ENCODE measurements around the gene MAST2. TPM values are rescaled to one million over a fixed set of nuclear protein-coding genes. Genes with fewer than 3 reads are reported as not detected.

Gene MAST2
- total RNA-seq, 2 donors from 2014 or later = 25.2 to 81.3 TPM

DNA sequence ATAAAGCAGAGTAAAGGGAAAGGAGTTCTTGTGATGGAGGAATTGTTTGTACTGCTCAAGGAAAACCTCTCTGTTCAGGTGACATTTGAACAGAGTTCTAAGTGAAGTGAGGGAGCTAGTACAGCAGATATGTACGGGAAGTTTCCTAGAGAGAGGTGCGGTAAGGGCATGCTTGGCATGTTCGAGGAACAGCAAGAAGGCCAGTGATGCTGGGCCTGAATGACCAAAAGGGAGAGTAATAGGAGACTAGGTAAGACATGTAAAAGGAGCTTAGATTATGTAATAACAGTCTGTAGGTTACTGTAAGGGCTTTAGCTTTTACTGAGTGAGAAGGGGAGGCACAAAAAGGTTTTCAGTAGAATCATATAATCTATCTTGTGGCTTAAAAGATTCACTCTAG is 265.1 kb downstream of the MAST2 start:
- H3K27ac ChIP-seq = no peak overlapping the region
- H3K27me3 ChIP-seq (replicated peaks; ENCODE audit: insufficient read depth) = no peaks in the 10 kb centered on the region
- TF ChIP-seq POLR2AphosphoS5 (IDR thresholded peaks at IDR 0.05) (no peak), POLR2A (IDR thresholded peaks at IDR 0.05) (no peak)
- TF ChIP-seq, protein P1, sequence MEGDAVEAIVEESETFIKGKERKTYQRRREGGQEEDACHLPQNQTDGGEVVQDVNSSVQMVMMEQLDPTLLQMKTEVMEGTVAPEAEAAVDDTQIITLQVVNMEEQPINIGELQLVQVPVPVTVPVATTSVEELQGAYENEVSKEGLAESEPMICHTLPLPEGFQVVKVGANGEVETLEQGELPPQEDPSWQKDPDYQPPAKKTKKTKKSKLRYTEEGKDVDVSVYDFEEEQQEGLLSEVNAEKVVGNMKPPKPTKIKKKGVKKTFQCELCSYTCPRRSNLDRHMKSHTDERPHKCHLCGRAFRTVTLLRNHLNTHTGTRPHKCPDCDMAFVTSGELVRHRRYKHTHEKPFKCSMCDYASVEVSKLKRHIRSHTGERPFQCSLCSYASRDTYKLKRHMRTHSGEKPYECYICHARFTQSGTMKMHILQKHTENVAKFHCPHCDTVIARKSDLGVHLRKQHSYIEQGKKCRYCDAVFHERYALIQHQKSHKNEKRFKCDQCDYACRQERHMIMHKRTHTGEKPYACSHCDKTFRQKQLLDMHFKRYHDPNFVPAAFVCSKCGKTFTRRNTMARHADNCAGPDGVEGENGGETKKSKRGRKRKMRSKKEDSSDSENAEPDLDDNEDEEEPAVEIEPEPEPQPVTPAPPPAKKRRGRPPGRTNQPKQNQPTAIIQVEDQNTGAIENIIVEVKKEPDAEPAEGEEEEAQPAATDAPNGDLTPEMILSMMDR (IDR thresholded peaks at IDR 0.05) = no peak
- WGBS = 86% methylated on average over 3 of the region's 3 CpGs
- DNase-seq (ENCODE audit: low spot score) = no peak
- no peak overlapping the region for H3K4me3 ChIP-seq
- no peaks in the 10 kb centered on the region for H3K4me1 ChIP-seq (replicated peaks)
- no peaks in the 10 kb centered on the region for H3K9me3 ChIP-seq
- no peaks in the 10 kb centered on the region for H3K36me3 ChIP-seq
- intact Hi-C loops (cut with DNase I) = no loop called here

DNA sequence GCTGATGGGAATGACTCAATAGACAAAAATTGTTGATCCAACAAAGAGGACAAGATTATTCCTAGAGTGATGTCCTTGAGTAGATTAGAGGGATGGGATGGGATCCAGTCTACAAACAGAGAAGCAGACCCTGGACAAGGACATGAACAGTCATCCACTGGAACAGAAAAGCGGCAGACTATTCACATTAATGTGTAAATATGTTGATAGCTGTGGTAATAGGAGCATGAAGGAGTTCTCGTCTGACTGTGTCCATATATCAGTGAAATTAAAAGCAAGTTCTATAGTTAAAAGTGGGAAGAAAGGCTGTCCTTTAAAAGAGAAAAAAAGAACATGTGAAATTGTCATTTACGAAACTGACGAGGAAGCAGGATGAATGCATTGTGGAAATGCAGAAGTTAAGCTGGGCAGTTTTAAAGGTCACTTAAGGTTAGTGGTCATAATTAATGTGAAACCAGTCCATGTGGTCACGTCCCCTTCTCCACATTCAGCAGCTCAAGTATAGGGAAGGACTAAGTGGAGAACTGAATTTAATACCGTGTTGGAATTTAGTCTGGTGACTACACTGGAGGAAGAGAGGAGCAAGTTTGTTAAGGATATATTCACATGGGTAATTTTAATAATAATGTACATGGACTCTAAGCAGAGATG is 266.9 kb downstream of the MAST2 start:
- no peak for TF ChIP-seq POLR2AphosphoS5 (IDR thresholded peaks at IDR 0.05)
- TF ChIP-seq, protein P1 (IDR thresholded peaks at IDR 0.05) = no peak
- no peak for TF ChIP-seq POLR2A (IDR thresholded peaks at IDR 0.05)
- Histone ChIP-seq H3K36me3 (no peaks in the 10 kb centered on the region), H3K4me3 (no peak overlapping the region), H3K27me3 (replicated peaks; ENCODE audit: insufficient read depth) (no peaks in the 10 kb centered on the region), H3K27ac (no peak overlapping the region), H3K9me3 (no peaks in the 10 kb centered on the region), H3K4me1 (replicated peaks) (no peaks in the 10 kb centered on the region)
- DNase-seq (ENCODE audit: low spot score) = no peak
- 86% methylated on average over 6 of the region's 6 CpGs for WGBS
- intact Hi-C loops (cut with DNase I) = no loop called here

DNA sequence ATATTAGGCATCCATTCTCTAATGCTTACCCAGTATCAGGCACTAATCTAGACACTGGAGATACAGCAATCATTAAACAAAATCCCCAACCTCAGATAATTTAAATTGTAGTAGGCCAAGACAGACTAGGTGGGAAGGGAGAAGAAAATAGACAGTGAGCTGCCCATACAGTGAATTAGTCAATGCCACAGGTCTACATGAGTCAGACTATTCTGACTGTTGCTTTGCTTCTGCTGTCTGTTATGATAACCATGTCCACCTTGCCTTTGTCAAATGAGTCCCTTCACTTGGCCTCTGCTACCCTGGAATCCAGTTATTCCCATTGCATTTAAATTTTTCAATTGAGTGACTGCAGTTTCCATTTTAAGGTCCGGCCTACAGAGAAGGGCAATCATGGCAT is 269.6 kb downstream of the MAST2 start:
- Histone ChIP-seq H3K36me3 (no peaks in the 10 kb centered on the region), H3K4me1 (replicated peaks) (no peaks in the 10 kb centered on the region), H3K27ac (no peak overlapping the region), H3K27me3 (replicated peaks; ENCODE audit: insufficient read depth) (no peaks in the 10 kb centered on the region), H3K4me3 (no peak overlapping the region), H3K9me3 (no peaks in the 10 kb centered on the region)
- TF ChIP-seq POLR2AphosphoS5 (IDR thresholded peaks at IDR 0.05) (no peak), POLR2A (IDR thresholded peaks at IDR 0.05) (no peak)
- TF ChIP-seq, protein P1 (IDR thresholded peaks at IDR 0.05) = no peak
- WGBS = 95% methylated on average over 1 of the region's 1 CpG
- DNase-seq (ENCODE audit: low spot score) = no peak
- intact Hi-C loops (cut with DNase I) = no loop called here

DNA sequence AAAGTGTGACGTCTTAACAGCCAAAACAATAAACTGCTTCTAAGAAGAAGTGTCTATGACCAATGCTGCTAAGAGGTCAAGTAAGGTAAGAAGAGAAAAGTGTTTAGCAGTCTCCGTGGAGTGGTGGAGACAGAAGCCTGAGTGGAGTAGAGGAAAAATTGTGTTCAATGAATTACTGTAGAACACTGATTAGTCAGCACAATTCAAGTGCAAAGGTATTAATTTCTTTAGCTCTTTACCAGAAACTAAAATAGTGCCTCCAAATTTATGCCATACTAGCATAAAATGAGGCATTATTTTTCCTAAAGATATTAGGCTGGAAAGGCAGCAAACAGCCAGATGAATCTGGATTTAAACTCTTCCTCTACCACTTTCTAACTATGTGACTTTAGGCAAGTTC is 272.9 kb downstream of the MAST2 start:
- Histone ChIP-seq H3K9me3 (no peaks in the 10 kb centered on the region), H3K4me3 (no peak overlapping the region), H3K27me3 (replicated peaks; ENCODE audit: insufficient read depth) (no peaks in the 10 kb centered on the region), H3K27ac (no peak overlapping the region), H3K4me1 (replicated peaks) (no peaks in the 10 kb centered on the region), H3K36me3 (no peaks in the 10 kb centered on the region)
- DNase-seq (ENCODE audit: low spot score) = no peak
- TF ChIP-seq, protein P1 (IDR thresholded peaks at IDR 0.05) = no peak
- TF ChIP-seq POLR2A (IDR thresholded peaks at IDR 0.05) (no peak), POLR2AphosphoS5 (IDR thresholded peaks at IDR 0.05) (no peak)
- 90% methylated on average over 2 of the region's 2 CpGs for WGBS
- intact Hi-C loops (cut with DNase I) = no loop called here

DNA sequence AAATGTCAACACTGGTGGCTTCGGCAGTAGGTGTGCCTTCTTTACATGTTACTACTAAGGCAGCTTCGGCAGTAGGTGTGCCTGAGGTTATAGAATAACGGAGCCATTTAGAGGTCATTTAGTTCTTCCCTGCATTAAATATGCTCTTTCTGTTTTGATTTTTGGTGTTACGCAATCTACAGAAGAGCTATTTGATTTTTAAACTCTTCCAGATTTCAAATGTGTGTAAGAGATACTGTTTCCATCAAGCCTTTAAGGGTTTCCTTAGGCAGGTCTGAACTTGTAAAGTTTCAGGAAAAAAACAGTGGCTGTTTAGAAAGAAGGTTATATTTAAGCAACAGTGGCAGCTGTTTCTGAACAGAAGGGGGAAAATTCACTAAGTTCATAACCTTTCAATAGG is 274.2 kb downstream of the MAST2 start:
- no peak for DNase-seq (ENCODE audit: low spot score)
- Histone ChIP-seq H3K27ac (no peak overlapping the region), H3K27me3 (replicated peaks; ENCODE audit: insufficient read depth) (no peaks in the 10 kb centered on the region), H3K36me3 (no peaks in the 10 kb centered on the region), H3K9me3 (no peaks in the 10 kb centered on the region), H3K4me1 (replicated peaks) (no peaks in the 10 kb centered on the region), H3K4me3 (no peak overlapping the region)
- TF ChIP-seq, protein P1 (IDR thresholded peaks at IDR 0.05) = no peak
- peak; percentile 14 for TF ChIP-seq POLR2AphosphoS5 (IDR thresholded peaks at IDR 0.05)
- intact Hi-C loops (cut with DNase I) = no loop called here
- WGBS = 70% methylated on average over 4 of the region's 4 CpGs

Measured in prostate gland (tissue), 2 donors.